ENCODE results near the gene CTBP2.

- TF ChIP-seq FOXA3 (CRISPR knock-in tag; IDR thresholded peaks at IDR 0.05) = no peak
- no peak for TF ChIP-seq NFIC (IDR thresholded peaks at IDR 0.05; ENCODE audit: low read length)
- TF ChIP-seq POLR2A (IDR thresholded peaks at IDR 0.05; ENCODE audit: insufficient read depth in 1 of 2, low read depth in 2 of 2, low read length in 2 of 2) = no peak
- TF ChIP-seq ZNF501 (CRISPR knock-in tag; IDR thresholded peaks at IDR 0.05) = no peak
- TF ChIP-seq STAT5B (CRISPR knock-in tag; IDR thresholded peaks at IDR 0.05) = no peak
- TF ChIP-seq EZH2 (conservative IDR thresholded peaks at IDR 0.05; ENCODE audit: low read depth, low read length) = no peak
Observed at GRCh38 chr10:125159932-125160855, at the start of gene CTBP2.

Measured in HepG2 (cell line).